HG03378 (cell line): ENCODE measurements around the gene SHKBP1.

Experiments
- ATAC-seq: cut with Tn5 transposase; IDR thresholded peaks from one replicate; pipeline ENCODE4 v1.9.1; 2021; ENCODE audit warnings: mild to moderate bottlenecking, moderate library complexity; ENCODE audit not compliant: unreplicated experiment

SHKBP1 gene

DNA sequence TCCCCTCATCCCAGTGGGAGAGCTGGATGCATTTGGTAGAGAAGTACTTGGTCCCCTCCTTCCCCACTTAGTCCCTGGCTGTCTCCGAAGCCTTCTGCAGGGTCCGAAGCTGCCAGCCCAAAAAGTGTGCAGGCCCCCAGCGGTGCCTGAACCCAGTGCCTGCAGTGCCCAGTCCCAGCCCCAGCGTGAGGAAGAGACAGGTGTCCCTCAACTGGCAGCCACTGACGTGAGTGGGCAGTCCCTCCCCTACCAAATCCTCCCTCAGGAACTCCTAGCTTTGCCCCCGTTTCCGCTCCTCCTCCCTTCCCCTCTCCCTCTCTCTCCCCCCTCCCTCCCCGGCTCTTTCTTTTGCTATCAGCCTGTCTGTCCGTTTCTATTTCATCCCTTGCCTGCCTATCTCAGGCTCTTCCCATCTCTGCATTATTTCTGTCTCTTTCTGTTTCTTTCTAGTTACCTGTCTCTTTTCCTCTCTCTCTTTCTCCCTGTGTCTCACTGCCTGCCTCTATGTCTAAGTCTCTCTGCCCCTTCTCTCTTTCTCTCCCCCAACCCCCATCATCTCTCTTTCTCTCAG lies 22.7 kb downstream of the SHKBP1 start:
- ATAC-seq = no peak

DNA sequence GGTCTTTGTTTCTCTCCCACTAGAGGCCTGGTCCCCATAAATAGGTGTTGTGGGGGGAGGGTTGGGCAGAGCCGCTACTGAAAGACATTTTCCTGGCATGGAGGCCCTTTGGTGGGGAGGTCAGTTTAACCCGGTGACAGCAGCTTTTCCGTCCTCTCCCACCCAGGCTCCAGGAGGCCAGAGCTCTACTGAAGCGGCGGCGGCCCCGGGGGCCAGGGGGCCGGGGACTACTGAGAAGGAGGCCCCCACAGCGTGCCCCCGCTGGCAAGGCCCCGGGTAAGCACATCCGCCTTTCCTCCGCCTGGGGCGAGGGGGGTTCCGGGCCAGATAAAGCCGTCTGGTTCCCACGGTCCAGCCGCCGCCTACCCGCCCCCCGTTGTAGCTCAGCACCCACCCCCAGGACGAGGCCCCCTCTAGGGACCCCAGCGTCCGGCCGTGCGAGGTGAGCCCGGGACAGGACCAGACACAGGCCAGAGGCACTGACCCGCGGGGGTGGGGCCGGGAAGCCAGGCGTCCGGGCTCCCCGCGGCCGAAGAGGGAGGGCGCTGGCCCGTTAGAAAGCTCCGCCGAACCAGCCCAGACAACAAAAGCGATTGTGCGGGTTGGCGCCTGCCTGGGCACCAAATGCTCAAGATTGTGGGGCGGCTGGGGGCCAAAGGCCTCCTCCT lies 23.4 kb downstream of the SHKBP1 start:
- no peak for ATAC-seq

- no peak for ATAC-seq
Observed at GRCh38 chr19:40600570-40601133, 24.0 kb downstream of the SHKBP1 start.

- ATAC-seq = no peak
Observed at GRCh38 chr19:40601134-40601974, 24.7 kb downstream of the SHKBP1 start, which contains the start of gene LTBP4. TSS of gene LTBP4 (plus strand) at chr19:40601369. CDS start at chr19:40601388, 19 bp downstream.

GRCh38 chr19:40603071-40603388 lies 26.4 kb downstream of the SHKBP1 start:
- no peak for ATAC-seq

- peak; percentile 65 for ATAC-seq
Observed at GRCh38 chr19:40603389-40604170, 26.9 kb downstream of the SHKBP1 start.

DNA sequence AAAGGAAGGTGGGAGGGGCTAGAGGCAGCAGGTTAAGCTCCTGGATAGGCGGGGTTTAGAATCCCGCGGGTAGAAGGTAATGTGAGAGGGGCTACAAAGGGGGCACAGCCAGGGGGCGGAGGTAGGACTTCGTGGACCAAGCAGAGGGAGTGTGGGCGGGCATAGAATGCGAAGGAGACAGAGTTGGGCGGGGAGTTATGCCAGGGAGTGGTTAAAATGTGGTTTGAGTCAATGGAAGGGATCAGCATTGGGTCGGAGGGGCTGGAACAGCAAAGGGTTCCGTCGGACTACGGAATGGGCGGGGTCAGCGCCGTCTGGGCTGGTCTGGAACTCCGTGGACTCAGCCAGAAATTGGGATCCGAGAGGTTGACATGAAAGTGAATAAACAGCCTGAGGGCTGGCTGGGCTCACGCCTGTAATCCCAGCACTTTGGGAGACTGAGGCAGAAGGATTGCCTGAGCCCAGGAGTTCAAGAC lies 27.5 kb downstream of the SHKBP1 start:
- no peak for ATAC-seq

GRCh38 chr19:40604647-40605215 lies 28.1 kb downstream of the SHKBP1 start:
- no peak for ATAC-seq

GRCh38 chr19:40605216-40605971 lies 28.7 kb downstream of the SHKBP1 start:
- ATAC-seq = peak; percentile 27

GRCh38 chr19:40607311-40608239 lies 30.9 kb downstream of the SHKBP1 start:
- ATAC-seq = no peak

DNA sequence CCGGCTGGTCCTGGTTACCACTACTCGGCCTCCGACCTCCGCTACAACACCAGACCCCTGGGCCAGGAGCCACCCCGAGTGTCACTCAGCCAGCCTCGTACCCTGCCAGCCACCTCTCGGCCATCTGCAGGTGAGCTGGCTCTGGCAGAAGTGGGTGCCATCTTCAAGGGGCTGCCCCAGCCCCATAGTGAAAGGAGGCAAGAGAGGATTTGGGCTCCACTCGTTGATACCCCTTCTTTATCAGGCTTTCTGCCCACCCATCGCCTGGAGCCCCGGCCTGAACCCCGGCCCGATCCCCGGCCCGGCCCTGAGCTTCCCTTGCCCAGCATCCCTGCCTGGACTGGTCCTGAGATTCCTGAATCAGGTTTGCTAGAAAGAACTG lies 31.6 kb downstream of the SHKBP1 start:
- no peak for ATAC-seq

- ATAC-seq = no peak
Observed at GRCh38 chr19:40608957-40609356, 32.3 kb downstream of the SHKBP1 start.

- no peak for ATAC-seq
Observed at GRCh38 chr19:40609561-40610395, 33.1 kb downstream of the SHKBP1 start.

DNA sequence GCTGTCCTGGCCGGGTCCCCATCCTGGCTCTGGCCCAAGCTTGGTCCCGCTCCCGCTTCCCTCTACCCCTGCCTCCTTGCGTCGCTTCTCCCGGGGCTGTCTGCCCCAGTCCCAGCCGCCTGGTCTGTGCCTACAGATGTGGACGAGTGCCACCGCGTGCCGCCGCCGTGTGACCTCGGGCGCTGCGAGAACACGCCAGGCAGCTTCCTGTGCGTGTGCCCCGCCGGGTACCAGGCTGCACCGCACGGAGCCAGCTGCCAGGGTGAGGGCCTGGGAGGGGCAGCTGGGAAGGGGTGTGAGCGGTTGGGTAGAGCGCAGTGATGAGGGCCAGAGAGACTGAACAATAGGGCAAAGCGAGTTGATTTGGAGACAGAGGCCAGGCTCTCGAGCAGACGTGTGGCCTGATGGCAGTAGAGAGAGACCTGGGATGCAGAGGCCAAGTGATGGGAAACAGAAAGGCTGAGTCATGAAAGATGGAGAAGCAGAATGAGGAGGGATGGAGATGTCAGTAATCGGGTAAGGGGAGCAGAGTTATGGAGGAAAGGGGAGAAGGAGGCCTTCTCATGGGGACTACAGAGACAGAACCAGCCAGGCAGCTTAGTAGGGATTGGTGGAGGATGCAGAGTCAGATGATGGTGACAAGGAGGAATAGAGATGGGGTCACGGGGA lies 33.9 kb downstream of the SHKBP1 start:
- ATAC-seq = no peak

GRCh38 chr19:40611096-40611495 lies 34.4 kb downstream of the SHKBP1 start:
- no peak for ATAC-seq

GRCh38 chr19:40611900-40612698 lies 35.4 kb downstream of the SHKBP1 start:
- ATAC-seq = no peak
